22Rv1 (cell line): ENCODE data around the gene HSPA8.

ENCODE experiments used
- H3K27ac ChIP-seq: fragments of 450-650 bp; 2 replicates; pipeline ENCODE4 v1.5.1; 2017
- ZFX ChIP-seq: fragments of 450-650 bp; IDR thresholded peaks from 2 replicates; pipeline ENCODE4 v1.6.1; 2017; ENCODE audit warnings: antibody characterized with exemption, borderline replicate concordance
- TF ChIP-seq, protein P1 (sequence below): fragments of 450-650 bp; IDR thresholded peaks from 2 replicates; pipeline ENCODE4 v1.5.1; 2017; ENCODE audit warnings: mild to moderate bottlenecking

The HSPA8 gene

GRCh38 chr11:123060277-123061000 is 1.5 kb downstream of the HSPA8 start:
- H3K27ac ChIP-seq, result peak overlapping the region; percentile 100
- TF ChIP-seq, protein P1, sequence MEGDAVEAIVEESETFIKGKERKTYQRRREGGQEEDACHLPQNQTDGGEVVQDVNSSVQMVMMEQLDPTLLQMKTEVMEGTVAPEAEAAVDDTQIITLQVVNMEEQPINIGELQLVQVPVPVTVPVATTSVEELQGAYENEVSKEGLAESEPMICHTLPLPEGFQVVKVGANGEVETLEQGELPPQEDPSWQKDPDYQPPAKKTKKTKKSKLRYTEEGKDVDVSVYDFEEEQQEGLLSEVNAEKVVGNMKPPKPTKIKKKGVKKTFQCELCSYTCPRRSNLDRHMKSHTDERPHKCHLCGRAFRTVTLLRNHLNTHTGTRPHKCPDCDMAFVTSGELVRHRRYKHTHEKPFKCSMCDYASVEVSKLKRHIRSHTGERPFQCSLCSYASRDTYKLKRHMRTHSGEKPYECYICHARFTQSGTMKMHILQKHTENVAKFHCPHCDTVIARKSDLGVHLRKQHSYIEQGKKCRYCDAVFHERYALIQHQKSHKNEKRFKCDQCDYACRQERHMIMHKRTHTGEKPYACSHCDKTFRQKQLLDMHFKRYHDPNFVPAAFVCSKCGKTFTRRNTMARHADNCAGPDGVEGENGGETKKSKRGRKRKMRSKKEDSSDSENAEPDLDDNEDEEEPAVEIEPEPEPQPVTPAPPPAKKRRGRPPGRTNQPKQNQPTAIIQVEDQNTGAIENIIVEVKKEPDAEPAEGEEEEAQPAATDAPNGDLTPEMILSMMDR, result no peak
- no peak for TF ChIP-seq ZFX

DNA sequence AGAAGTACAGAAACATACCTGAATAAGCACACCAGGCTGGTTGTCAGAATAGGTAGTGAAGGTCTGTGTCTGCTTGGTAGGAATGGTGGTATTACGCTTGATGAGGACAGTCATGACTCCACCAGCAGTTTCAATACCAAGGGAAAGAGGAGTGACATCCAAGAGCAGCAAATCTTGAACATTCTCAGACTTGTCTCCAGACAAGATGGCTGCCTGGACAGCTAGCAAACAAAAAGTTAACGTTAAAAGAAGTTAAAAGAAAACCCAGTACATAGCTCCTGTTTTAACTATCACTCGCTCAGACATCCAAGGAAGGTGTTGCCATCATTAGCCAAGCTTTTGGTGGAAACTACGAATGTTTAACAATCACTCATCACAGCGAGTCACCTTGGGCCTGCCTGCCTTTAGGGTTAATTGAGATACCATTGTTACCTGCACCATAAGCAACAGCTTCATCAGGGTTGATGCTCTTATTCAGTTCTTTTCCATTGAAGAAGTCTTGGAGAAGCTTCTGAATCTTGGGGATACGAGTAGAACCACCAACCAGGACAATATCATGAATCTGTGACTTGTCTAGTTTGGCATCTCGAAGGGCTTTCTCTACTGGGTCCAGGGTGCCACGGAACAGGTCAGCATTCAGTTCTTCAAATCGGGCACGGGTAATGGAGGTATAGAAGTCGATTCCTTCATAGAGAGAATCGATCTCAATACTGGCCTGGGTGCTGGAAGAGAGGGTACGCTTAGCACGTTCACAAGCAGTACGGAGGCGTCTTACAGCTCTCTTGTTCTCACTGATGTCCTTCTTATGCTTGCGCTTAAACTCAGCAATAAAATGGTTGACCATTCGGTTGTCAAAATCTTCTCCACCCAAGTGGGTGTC is 2.7 kb downstream of the HSPA8 start:
- peak overlapping the region; percentile 100 for H3K27ac ChIP-seq

DNA sequence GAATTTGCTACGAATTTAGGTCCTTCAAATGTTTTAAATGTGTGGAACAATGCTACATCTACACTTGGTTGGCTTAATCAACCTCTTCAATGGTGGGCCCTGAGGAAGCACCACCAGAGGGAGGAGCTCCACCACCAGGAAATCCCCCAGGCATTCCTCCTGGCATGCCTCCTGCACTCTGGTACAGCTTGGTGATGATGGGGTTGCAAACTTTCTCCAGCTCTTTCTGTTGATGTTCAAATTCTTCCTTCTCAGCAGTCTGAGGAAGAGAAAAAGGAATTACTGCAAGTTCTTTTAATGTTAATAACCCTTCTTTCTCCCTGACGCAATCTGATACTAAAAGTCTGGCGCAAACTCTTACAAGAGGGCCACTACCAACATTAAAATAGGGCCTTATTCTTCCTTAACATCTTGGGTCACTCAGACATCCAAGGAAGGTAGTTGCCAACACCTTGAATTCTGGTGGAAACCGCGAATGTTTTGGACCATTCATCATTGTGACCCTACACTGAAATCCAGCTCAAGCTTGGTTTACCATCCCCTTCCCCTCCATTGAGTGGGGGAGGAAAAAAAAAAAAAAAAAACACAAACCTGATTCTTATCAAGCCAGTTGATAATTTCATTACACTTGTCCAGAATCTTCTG is 4.2 kb downstream of the HSPA8 start:
- no peak for TF ChIP-seq ZFX
- TF ChIP-seq, protein P1, result no peak
- H3K27ac ChIP-seq, result peak overlapping the region; percentile 100

GRCh38 chr11:123056835-123057491 is 5.0 kb downstream of the HSPA8 start:
- TF ChIP-seq ZFX, result no peak
- TF ChIP-seq, protein P1, result no peak

DNA sequence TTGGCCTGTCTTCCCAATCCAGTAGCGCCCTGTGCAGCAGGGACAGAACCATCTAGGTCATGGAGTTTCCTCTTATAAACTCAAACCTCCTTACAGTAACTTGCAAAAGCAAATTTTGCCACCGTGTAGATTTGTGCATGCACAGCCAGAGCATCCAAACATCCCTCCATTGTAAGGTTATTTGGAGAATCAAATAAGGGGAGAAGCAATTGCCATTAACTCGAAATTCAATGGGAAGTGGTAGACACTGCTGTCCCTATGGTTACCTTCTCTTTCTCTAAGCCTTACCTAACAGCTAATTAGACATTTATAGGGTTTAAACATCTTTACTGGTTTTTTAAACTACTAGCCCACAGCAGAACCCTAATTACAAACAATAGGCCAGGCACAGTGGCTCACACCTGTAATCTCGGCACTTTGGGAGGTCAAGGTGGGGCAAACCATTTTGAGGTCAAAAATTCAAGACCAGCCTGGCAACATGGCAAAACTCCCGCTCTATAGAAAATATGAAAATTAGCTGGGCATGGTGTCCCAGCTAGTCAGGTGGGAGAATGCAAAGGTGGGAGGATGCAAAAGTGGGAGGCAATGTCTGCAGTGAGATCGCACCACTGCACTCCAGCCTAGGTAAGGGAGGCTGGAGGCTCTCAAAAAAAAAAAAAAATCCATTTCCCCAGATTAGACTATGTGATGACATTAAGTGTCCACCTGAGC is 6.6 kb downstream of the HSPA8 start:
- H3K27ac ChIP-seq, result peak overlapping the region; percentile 100
- TF ChIP-seq, protein P1, result no peak
- no peak for TF ChIP-seq ZFX

More at GRCh38 chr11:123056835-123057491, 5.0 kb downstream of the HSPA8 start:
- H3K27ac ChIP-seq, result peak overlapping the region; percentile 100

- TF ChIP-seq, protein P1, result peak; percentile 80
- TF ChIP-seq ZFX, result no peak
- H3K27ac ChIP-seq, result peak overlapping the region; percentile 100
These were observed 7.5 kb downstream of the HSPA8 start for GRCh38 chr11:123054301-123055065.
